Measurements from ENCODE around the gene LRRC4B. TPM values are rescaled to one million over a fixed set of nuclear protein-coding genes. Genes with fewer than 3 reads are reported as not detected.

Gene LRRC4B
- polyA plus RNA-seq, 1 donor (not counting 4 experiments of a cell fraction or from before 2014, with no cell fraction given), result not detected

DNA sequence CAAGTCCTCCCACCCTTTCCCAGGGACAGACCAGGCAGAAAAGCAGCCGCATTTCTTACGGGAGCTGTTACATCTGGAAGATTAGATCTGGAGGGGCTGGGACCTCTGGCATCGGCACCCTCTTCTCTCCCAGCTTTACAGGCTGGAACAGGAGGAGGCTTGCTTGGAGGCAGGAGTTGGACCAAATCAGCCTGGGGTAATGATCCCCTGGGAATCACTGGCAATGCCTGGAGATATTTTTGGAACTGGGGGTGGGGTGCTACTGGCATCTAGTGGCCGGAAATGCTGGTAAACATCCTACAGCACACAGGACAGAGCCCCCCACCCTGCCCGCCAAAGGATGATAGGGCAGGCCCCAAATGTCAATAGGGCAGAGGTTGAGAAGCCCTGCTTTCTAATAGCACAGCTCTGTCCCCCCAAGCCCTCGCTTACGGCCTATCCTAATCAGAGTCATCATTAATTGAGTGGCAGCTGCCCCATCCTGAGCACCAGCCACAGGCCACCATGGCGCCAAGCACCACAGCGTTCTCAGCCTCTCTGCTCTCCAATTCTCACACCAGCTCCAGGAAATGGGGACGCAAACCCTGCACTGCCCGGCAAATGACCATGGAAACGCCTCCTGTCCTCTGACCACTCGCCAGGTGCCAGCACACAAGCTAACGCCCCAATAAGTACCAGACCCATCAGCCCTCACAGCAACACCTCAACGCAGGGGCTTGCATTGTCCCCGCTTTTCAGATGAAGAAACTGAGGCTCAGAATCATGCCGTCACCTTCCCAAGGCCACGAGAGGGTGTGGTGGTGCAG is 20.6 kb downstream of the LRRC4B start:
- dilution Hi-C loops (cut with MboI; ENCODE audit: extremely low pct_ligation_motif_present, low sequenced_read_pairs), result no loop called here
- FAIRE-seq (no peak), DNase-seq (ENCODE audit: low read depth, low spot score) (no peak)
- no peaks in the 10 kb centered on the region for H3K9me1 ChIP-seq (ENCODE audit: control insufficient read depth, extremely low read depth, insufficient read depth, low read length)
- no peak overlapping the region for H3K4me3 ChIP-seq (ENCODE audit: control insufficient read depth in 2 of 3, extremely low read depth in 1 of 3, insufficient read depth in 2 of 3, low read depth in 1 of 3, low read length in 3 of 3)
- H3K79me2 ChIP-seq (ENCODE audit: control insufficient read depth, insufficient read depth, low read length), result no peaks in the 10 kb centered on the region
- no peaks in the 10 kb centered on the region for H3K4me1 ChIP-seq (ENCODE audit: control insufficient read depth, extremely low read depth, insufficient read depth, low read length)
- H3K27me3 ChIP-seq (ENCODE audit: control insufficient read depth, extremely low read depth, insufficient read depth, low read length), result peaks cover 32% of the 10 kb centered on the region
- no peak overlapping the region for H3K27ac ChIP-seq (ENCODE audit: control insufficient read depth, insufficient read depth, low read length)
- H3K9me3 ChIP-seq (ENCODE audit: control insufficient read depth, low read depth, low read length), result no peaks in the 10 kb centered on the region
- H3K9ac ChIP-seq (ENCODE audit: control insufficient read depth, extremely low read depth, insufficient read depth, low read length), result no peak overlapping the region
- no peak for TF ChIP-seq EZH2 (IDR thresholded peaks at IDR 0.05; ENCODE audit: low read length)
- TF ChIP-seq, protein P1, sequence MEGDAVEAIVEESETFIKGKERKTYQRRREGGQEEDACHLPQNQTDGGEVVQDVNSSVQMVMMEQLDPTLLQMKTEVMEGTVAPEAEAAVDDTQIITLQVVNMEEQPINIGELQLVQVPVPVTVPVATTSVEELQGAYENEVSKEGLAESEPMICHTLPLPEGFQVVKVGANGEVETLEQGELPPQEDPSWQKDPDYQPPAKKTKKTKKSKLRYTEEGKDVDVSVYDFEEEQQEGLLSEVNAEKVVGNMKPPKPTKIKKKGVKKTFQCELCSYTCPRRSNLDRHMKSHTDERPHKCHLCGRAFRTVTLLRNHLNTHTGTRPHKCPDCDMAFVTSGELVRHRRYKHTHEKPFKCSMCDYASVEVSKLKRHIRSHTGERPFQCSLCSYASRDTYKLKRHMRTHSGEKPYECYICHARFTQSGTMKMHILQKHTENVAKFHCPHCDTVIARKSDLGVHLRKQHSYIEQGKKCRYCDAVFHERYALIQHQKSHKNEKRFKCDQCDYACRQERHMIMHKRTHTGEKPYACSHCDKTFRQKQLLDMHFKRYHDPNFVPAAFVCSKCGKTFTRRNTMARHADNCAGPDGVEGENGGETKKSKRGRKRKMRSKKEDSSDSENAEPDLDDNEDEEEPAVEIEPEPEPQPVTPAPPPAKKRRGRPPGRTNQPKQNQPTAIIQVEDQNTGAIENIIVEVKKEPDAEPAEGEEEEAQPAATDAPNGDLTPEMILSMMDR (optimal IDR thresholded peaks at IDR 0.05 in 1 of 3, IDR thresholded peaks at IDR 0.05 in 1 of 3, conservative IDR thresholded peaks at IDR 0.05 in 1 of 3; ENCODE audit: extremely low read depth in 1 of 3, insufficient read depth in 2 of 3, low read length in 3 of 3), result peak in 1 of 3 experiments; percentile 13
- H4K20me1 ChIP-seq (ENCODE audit: control insufficient read depth, extremely low read depth, insufficient read depth, low read length), result no peaks in the 10 kb centered on the region
- no peak overlapping the region for H3K4me2 ChIP-seq (ENCODE audit: control insufficient read depth, extremely low read depth, insufficient read depth, low read depth, low read length)
- H2AFZ ChIP-seq (ENCODE audit: control insufficient read depth, low read length), result no peak overlapping the region
- H3K36me3 ChIP-seq (ENCODE audit: control insufficient read depth in 2 of 2, extremely low read depth in 1 of 2, insufficient read depth in 2 of 2, low read length in 2 of 2), result no peaks in the 10 kb centered on the region

DNA sequence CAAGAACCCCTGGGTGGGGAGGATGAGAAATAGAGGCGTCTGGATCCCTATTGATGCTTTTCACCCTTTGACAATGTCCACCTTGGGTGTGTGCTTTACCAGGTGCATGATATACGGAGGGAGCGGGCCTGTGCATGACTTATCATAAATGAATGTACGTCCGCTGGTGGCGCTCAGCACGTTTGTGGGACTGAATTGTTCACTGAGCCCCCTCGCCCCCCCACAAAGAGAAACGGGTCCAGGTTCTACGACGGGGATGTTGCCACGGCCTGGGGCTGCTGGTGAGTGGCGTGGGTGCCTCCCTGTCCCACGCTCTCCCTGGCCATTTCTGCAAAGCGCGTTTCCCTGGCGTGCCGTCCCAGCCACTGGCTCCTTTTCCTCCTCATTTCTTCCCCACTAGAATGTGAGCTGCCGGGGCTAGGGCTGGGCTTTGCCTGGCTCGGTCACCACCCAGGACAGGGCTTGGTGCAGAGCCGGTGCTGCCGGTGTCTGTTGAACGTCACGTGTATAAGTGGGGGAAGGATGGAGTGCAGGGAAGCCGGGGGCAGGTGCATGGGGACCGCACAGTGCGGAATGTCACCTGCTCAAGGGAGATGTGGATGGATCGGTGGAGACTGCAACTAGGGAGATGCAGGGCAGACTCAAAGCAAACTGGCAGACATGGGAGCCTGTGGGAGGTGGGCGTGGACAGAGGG is 21.6 kb downstream of the LRRC4B start:
- Histone ChIP-seq H3K4me2 (ENCODE audit: control insufficient read depth, extremely low read depth, insufficient read depth, low read depth, low read length) (no peak overlapping the region), H3K4me1 (ENCODE audit: control insufficient read depth, extremely low read depth, insufficient read depth, low read length) (no peaks in the 10 kb centered on the region), H3K9me1 (ENCODE audit: control insufficient read depth, extremely low read depth, insufficient read depth, low read length) (no peaks in the 10 kb centered on the region), H3K9me3 (ENCODE audit: control insufficient read depth, low read depth, low read length) (no peaks in the 10 kb centered on the region), H3K27me3 (ENCODE audit: control insufficient read depth, extremely low read depth, insufficient read depth, low read length) (peaks cover 24% of the 10 kb centered on the region), H3K27ac (ENCODE audit: control insufficient read depth, insufficient read depth, low read length) (no peak overlapping the region), H3K36me3 (ENCODE audit: control insufficient read depth in 2 of 2, extremely low read depth in 1 of 2, insufficient read depth in 2 of 2, low read length in 2 of 2) (no peaks in the 10 kb centered on the region), H3K79me2 (ENCODE audit: control insufficient read depth, insufficient read depth, low read length) (no peaks in the 10 kb centered on the region), H4K20me1 (ENCODE audit: control insufficient read depth, extremely low read depth, insufficient read depth, low read length) (no peaks in the 10 kb centered on the region), H3K9ac (ENCODE audit: control insufficient read depth, extremely low read depth, insufficient read depth, low read length) (no peak overlapping the region), H3K4me3 (ENCODE audit: control insufficient read depth in 2 of 3, extremely low read depth in 1 of 3, insufficient read depth in 2 of 3, low read depth in 1 of 3, low read length in 3 of 3) (no peak overlapping the region), H2AFZ (ENCODE audit: control insufficient read depth, low read length) (no peak overlapping the region)
- TF ChIP-seq EZH2 (IDR thresholded peaks at IDR 0.05; ENCODE audit: low read length), result no peak
- TF ChIP-seq, protein P1 (optimal IDR thresholded peaks at IDR 0.05 in 1 of 3, IDR thresholded peaks at IDR 0.05 in 1 of 3, conservative IDR thresholded peaks at IDR 0.05 in 1 of 3; ENCODE audit: extremely low read depth in 1 of 3, insufficient read depth in 2 of 3, low read length in 3 of 3), result no peak
- dilution Hi-C loops (cut with MboI; ENCODE audit: extremely low pct_ligation_motif_present, low sequenced_read_pairs), result no loop called here
- DNase-seq (ENCODE audit: low read depth, low spot score) (no peak), FAIRE-seq (no peak)
